22Rv1 (cell line): ENCODE data around the gene CD247.

Source experiments
- CTCF ChIP-seq: fragments of 450-650 bp; IDR thresholded peaks from 2 replicates; pipeline ENCODE4 v1.5.1; 2017; ENCODE audit warnings: mild to moderate bottlenecking
- ZFX ChIP-seq: fragments of 450-650 bp; IDR thresholded peaks from 2 replicates; pipeline ENCODE4 v1.6.1; 2017; ENCODE audit warnings: antibody characterized with exemption, borderline replicate concordance

DNA sequence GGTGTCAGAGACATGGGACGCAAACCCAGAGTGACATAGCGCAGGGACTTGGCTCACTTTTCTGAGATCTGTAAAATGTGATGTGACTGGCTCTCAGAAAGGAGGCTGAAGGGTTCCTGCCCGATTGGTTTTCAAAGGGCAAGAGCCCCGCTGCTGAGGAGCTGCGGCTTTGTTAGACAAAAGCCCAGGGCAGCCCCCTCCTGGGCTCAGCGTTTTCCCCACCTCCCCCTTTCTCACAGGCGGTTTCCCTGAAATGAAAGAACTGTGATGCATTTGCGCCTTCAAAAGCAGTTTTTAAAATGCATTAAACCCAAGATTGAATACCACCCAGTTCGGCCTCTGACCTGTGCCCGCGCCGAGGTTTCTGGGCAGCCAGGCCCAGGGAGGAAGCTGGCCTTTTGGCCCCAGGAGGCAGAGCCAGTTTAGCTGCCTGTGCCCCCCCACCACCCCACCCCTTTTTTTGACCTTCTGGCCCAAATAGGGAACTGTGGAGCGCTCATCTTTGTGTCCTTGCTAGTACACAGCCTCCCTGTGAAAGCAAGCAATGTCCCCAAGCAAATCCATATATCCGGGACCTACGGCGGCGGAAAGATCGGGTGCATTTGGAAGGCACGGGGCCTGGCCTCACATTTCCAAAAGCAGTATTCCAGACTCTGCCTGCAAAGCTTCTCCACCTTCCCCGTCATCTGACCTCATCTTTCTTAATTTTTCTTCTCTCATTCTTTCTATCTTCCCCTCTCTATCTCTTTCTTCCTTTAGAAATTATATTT lies 28.6 kb downstream of the CD247 start:
- TF ChIP-seq CTCF: no peak
- TF ChIP-seq ZFX: no peak
